Kidney (tissue), 14 donors: ENCODE results near the gene PGM2L1. TPM values are rescaled to one million over a fixed set of nuclear protein-coding genes. Genes with fewer than 3 reads are reported as not detected.

Experiments used
- DNase-seq, 5 donors: peaks; one replicate each; pipeline ENCODE4 v3.0.0-alpha.2; 2013 to 2020
- FAIRE-seq: peaks from 2 replicates; lab custom pipeline; 2012; peaks lifted over from hg19 to GRCh38; lab: Jason Lieb, UNC
- H3K27ac ChIP-seq, 2 donors: one replicate each; pipeline ENCODE4 v1.7.0; 2013; ENCODE audit warnings: low read depth in 2 of 2, low read length in 2 of 2, inconsistent platforms in 1 of 2
- H3K27me3 ChIP-seq: one replicate; pipeline ENCODE4 v1.7.1; 2013; ENCODE audit warnings: low read length, inconsistent platforms; ENCODE audit not compliant: control insufficient read depth, insufficient read depth
- H3K36me3 ChIP-seq, 3 donors: one replicate each; pipeline versions ENCODE4 v1.7.0 to v1.7.1; 2013; ENCODE audit warnings: low read length in 3 of 3, control low read depth in 1 of 3, inconsistent platforms in 1 of 3; ENCODE audit not compliant: insufficient read depth in 3 of 3, control insufficient read depth in 2 of 3
- H3K4me1 ChIP-seq, 3 donors: one replicate each; pipeline versions ENCODE4 v1.7.0 to v1.7.1; 2013; ENCODE audit warnings: low read length in 3 of 3, inconsistent platforms in 1 of 3, low read depth in 1 of 3; ENCODE audit not compliant: control insufficient read depth in 2 of 3, insufficient read depth in 2 of 3
- H3K4me3 ChIP-seq, 3 donors: one replicate each; pipeline versions ENCODE4 v1.7.0 to v1.8.1; 2013; ENCODE audit warnings: low read length in 3 of 3, control low read depth in 1 of 3, inconsistent platforms in 1 of 3
- H3K9ac ChIP-seq, 3 donors: one replicate each; pipeline versions ENCODE4 v1.7.0 to v1.7.1; 2013; ENCODE audit warnings: low read length in 3 of 3, control low read depth in 1 of 3, inconsistent platforms in 1 of 3
- H3K9me3 ChIP-seq, 3 donors: one replicate each; pipeline versions ENCODE4 v1.7.0 to v1.7.1; 2013; ENCODE audit warnings: low read length in 3 of 3, control low read depth in 1 of 3, inconsistent platforms in 1 of 3; ENCODE audit not compliant: control insufficient read depth in 2 of 3, insufficient read depth in 1 of 3
- intact Hi-C: fragments of 100-400 bp; cut with DNase I; formaldehyde crosslinking; loops from one replicate; pipeline ENCODE4 v1.11.1; 2022
- polyA plus RNA-seq: library from polyadenylated mRNA; stranded (reverse); fragments of 350-450 nt; fragmentation: Illumina TruSeq; extraction: RNeasy Lipid Tissue Mini Kit (QIAGEN cat#74804); gene quantifications from one replicate; pipeline ENCODE4 v1.2.3, GENCODE V29; 2014; ENCODE audit warnings: low read depth, low replicate concordance; ENCODE audit not compliant: insufficient read depth
- total RNA-seq: library from RNA; stranded (reverse); fragmentation: NEBNext Ultra II Directional; extraction: Animal tissue kit (Norgen Biotek cat#: 25700); gene quantifications from one replicate; pipeline ENCODE4 v1.2.1, GENCODE V29; 2021
- TF ChIP-seq, protein P1 (sequence below): IDR thresholded peaks from 3 replicates; pipeline ENCODE4 v1.5.1; 2012; ENCODE audit warnings: mild to moderate bottlenecking, moderate library complexity, borderline replicate concordance; ENCODE audit not compliant: insufficient read depth; ENCODE audit errors: extremely low read depth
- donor health status: control.
- donor health status: control.
- donor health status: control.
- donor health status: control.
- donor health status: control.
- donor health status: DM: yes; HTN: yes; CAD: no.
- donor health status: Normal renal cell carcinoma (clear cell type).

Gene PGM2L1
- total and polyA plus RNA-seq, 2 donors from 2014 or later, result 1.0 to 11.5 TPM

DNA sequence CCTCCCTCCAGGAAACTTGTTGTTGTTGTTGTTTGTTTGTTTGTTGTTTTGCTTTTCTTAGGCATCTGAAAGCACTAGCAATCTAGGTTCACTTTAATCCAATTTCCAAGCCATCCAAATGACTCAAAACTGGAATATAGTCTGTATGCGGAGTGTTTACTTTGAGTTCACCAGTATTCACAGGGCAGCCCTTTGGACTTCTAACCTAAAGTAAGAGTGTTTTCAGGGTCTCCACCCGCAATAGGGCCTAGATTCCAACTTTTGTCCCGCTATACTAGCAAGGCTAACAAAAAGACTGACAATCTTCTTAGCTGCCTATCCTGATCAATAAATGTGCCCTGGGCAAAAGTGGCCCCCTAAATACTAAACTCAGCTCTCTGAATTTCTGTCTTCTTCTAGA, 13.6 kb downstream of the PGM2L1 start:
- Histone ChIP-seq H3K9ac (no peak overlapping the region), H3K4me3 (no peak overlapping the region), H3K36me3 (no peaks in the 10 kb centered on the region), H3K4me1 (no peaks in the 10 kb centered on the region), H3K27me3 (no peaks in the 10 kb centered on the region), H3K27ac (no peak overlapping the region), H3K9me3 (no peaks in the 10 kb centered on the region)
- FAIRE-seq (no peak), DNase-seq (no peak)
- intact Hi-C loops, result no loop called here
- TF ChIP-seq, protein P1, sequence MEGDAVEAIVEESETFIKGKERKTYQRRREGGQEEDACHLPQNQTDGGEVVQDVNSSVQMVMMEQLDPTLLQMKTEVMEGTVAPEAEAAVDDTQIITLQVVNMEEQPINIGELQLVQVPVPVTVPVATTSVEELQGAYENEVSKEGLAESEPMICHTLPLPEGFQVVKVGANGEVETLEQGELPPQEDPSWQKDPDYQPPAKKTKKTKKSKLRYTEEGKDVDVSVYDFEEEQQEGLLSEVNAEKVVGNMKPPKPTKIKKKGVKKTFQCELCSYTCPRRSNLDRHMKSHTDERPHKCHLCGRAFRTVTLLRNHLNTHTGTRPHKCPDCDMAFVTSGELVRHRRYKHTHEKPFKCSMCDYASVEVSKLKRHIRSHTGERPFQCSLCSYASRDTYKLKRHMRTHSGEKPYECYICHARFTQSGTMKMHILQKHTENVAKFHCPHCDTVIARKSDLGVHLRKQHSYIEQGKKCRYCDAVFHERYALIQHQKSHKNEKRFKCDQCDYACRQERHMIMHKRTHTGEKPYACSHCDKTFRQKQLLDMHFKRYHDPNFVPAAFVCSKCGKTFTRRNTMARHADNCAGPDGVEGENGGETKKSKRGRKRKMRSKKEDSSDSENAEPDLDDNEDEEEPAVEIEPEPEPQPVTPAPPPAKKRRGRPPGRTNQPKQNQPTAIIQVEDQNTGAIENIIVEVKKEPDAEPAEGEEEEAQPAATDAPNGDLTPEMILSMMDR, result no peak

DNA sequence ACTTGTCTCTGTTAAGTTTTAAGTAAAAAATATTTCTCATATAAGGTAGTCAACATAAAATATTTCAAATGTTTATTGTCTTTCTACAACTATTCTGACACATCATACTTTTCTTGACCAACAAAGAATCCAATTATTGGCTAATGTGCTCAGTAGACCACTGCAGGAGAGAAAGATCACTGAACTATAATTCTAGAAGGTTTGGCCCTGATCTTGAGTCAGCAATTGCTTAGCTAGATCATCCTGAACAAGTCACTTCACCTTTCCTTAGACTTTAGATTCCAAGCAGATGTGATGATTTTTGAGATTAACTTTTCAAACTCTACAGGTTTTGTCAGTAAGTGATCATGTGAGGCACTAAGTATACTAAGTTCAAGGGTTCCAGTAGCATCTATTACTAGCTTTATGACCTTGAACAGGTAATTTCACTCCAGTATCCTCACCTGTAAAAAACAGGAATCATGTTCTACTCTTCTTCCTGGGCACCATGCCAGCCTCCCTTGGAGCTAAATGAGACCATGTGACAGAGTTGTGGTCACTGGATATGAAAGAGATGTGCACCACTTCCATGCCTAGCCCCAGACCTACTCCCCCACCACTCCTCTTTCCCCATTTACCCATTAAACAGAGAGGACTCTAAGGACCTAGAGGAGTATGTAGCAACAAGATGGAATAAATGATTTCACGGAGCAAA, 17.3 kb downstream of the PGM2L1 start:
- FAIRE-seq, result no peak
- Histone ChIP-seq H3K9ac (no peak overlapping the region), H3K27ac (no peak overlapping the region), H3K36me3 (no peaks in the 10 kb centered on the region), H3K4me3 (no peak overlapping the region), H3K4me1 (no peaks in the 10 kb centered on the region), H3K27me3 (no peaks in the 10 kb centered on the region), H3K9me3 (no peaks in the 10 kb centered on the region)
- TF ChIP-seq, protein P1, result no peak
- DNase-seq, result no peak
- intact Hi-C loops, result no loop called here

DNA sequence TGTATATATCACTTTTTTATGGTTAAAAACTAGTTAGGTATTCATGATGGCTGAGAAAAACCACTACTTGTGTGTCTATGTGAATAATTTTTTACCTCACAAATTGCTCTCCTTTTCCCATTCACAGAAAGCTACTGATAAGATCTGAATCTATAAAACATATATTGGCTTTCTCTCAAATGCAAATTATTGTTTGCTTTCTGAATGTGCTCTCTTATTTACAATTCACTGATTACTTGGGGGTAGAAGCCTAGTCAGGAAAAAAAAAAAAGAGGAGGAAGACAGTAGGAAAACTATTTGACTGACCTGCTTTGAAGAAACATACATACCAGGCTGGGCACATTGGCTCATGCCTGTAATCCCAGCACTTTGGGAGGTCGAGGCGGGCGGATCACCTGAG, 20.5 kb downstream of the PGM2L1 start:
- intact Hi-C loops, result no loop called here
- DNase-seq, result no peak
- no peaks in the 10 kb centered on the region for H3K27me3 ChIP-seq
- no peaks in the 10 kb centered on the region for H3K36me3 ChIP-seq
- TF ChIP-seq, protein P1, result no peak
- no peak for FAIRE-seq
- H3K4me1 ChIP-seq, result no peaks in the 10 kb centered on the region
- no peak overlapping the region for H3K4me3 ChIP-seq
- H3K9ac ChIP-seq, result no peak overlapping the region
- H3K9me3 ChIP-seq, result no peaks in the 10 kb centered on the region
- H3K27ac ChIP-seq, result no peak overlapping the region

DNA sequence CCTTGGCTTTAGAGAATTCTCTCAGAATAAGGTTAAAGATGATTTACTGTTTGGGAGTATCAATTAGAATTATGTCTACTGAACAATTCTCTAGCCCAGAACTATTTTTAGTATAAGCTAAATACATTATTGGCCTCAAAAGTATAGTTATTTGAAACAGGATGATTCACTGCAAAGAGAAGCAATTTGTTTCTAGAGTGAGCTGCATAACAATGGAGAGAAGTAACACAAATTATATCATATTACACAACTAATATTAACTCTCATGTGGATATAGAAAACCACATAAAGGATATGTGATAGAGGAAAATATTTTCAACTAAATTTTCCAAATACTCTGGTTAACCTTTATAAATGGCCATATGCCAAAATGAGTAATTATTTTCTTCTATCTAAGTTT, 24.9 kb downstream of the PGM2L1 start:
- no peak for FAIRE-seq
- Histone ChIP-seq H3K9ac (no peak overlapping the region), H3K27me3 (no peaks in the 10 kb centered on the region), H3K9me3 (no peaks in the 10 kb centered on the region), H3K27ac (no peak overlapping the region), H3K4me1 (no peaks in the 10 kb centered on the region), H3K36me3 (no peaks in the 10 kb centered on the region), H3K4me3 (no peak overlapping the region)
- intact Hi-C loops, result no loop called here
- TF ChIP-seq, protein P1, result no peak
- DNase-seq, result no peak
